Mesenchymal stem cell (in vitro differentiated cells and primary cell): ENCODE data around the gene CACNA1C.

Experiments
- DNase-seq: peaks from one replicate; pipeline ENCODE4 v3.0.0-alpha.2; 2013
- H2AFZ ChIP-seq: one replicate; pipeline ENCODE4 v1.6.1; 2013; ENCODE audit warnings: low read depth, mild to moderate bottlenecking, control low read depth, inconsistent platforms, low read length, moderate library complexity
- H2AK5ac ChIP-seq: 2 replicates; pipeline ENCODE4 v1.6.1; 2013; ENCODE audit warnings: low read length, moderate library complexity, mild to moderate bottlenecking, inconsistent platforms; ENCODE audit not compliant: severe bottlenecking
- H2BK120ac ChIP-seq: one replicate; pipeline ENCODE4 v1.6.1; 2013; ENCODE audit warnings: low read depth, mild to moderate bottlenecking, inconsistent platforms, low read length, moderate library complexity
- H2BK12ac ChIP-seq, 2 experiments: one replicate each; pipeline ENCODE4 v1.6.1; 2013; ENCODE audit warnings: inconsistent platforms in 2 of 2, low read length in 2 of 2, mild to moderate bottlenecking in 2 of 2, moderate library complexity in 2 of 2, control low read depth in 1 of 2
- H2BK15ac ChIP-seq: one replicate; pipeline ENCODE4 v1.6.1; 2013; ENCODE audit warnings: mild to moderate bottlenecking, low read depth, inconsistent platforms; ENCODE audit not compliant: poor library complexity, severe bottlenecking
- H2BK5ac ChIP-seq: 2 replicates; pipeline ENCODE4 v1.6.1; 2013; ENCODE audit warnings: low read depth, mild to moderate bottlenecking, low read length, control low read depth, inconsistent platforms; ENCODE audit not compliant: poor library complexity, severe bottlenecking
- H3K14ac ChIP-seq, 2 experiments: one replicate each; pipeline ENCODE4 v1.6.1; 2013; ENCODE audit warnings: inconsistent platforms in 2 of 2, low read length in 2 of 2, control low read depth in 1 of 2, mild to moderate bottlenecking in 1 of 2, moderate library complexity in 1 of 2
- H3K18ac ChIP-seq, 2 experiments: one replicate each; pipeline ENCODE4 v1.6.1; 2013; ENCODE audit warnings: inconsistent platforms in 2 of 2, low read length in 2 of 2, control low read depth in 1 of 2, low read depth in 1 of 2, mild to moderate bottlenecking in 1 of 2
- H3K23ac ChIP-seq, 2 experiments: one replicate each; pipeline ENCODE4 v1.6.1; 2013; ENCODE audit warnings: inconsistent platforms in 2 of 2, low read length in 2 of 2, mild to moderate bottlenecking in 2 of 2, moderate library complexity in 2 of 2, control low read depth in 1 of 2
- H3K27ac ChIP-seq: 2 replicates; pipeline ENCODE4 v1.5.1; 2013; ENCODE audit warnings: mild to moderate bottlenecking, moderate library complexity, low read length, control low read depth, inconsistent platforms; ENCODE audit not compliant: poor library complexity, severe bottlenecking
- H3K27me3 ChIP-seq, 2 experiments: 2 replicates each; pipeline versions ENCODE4 v1.6.1 to v1.7.0; 2013; ENCODE audit warnings: low read length in 2 of 2, mild to moderate bottlenecking in 2 of 2, moderate library complexity in 2 of 2, control low read depth in 1 of 2, inconsistent platforms in 1 of 2; ENCODE audit not compliant: control insufficient read depth in 1 of 2, insufficient read depth in 1 of 2
- H3K36me3 ChIP-seq, 2 experiments: 2 replicates each; pipeline versions ENCODE4 v1.6.1 to v1.7.0; 2013; ENCODE audit warnings: low read length in 2 of 2, control low read depth in 1 of 2, inconsistent platforms in 1 of 2, low read depth in 1 of 2, mild to moderate bottlenecking in 1 of 2; ENCODE audit not compliant: insufficient read depth in 2 of 2, control insufficient read depth in 1 of 2
- H3K4ac ChIP-seq, 2 experiments: one replicate each; pipeline ENCODE4 v1.6.1; 2013; ENCODE audit warnings: inconsistent platforms in 2 of 2, low read length in 2 of 2, mild to moderate bottlenecking in 2 of 2, moderate library complexity in 2 of 2, control low read depth in 1 of 2, low read depth in 1 of 2
- H3K4me1 ChIP-seq: 2 replicates; pipeline ENCODE4 v1.6.1; 2013; ENCODE audit warnings: low read depth, low read length, control low read depth; ENCODE audit not compliant: control insufficient read depth, insufficient read depth
- H3K4me2 ChIP-seq: 2 replicates; pipeline ENCODE4 v1.6.1; 2013; ENCODE audit warnings: low read length, mild to moderate bottlenecking, inconsistent platforms; ENCODE audit not compliant: poor library complexity, severe bottlenecking
- H3K4me3 ChIP-seq, 2 experiments: 2 replicates each; pipeline versions ENCODE4 v1.5.1 to v1.7.0; 2013; ENCODE audit warnings: low read length in 2 of 2, mild to moderate bottlenecking in 2 of 2, control low read depth in 1 of 2, low read depth in 1 of 2; ENCODE audit not compliant: insufficient read depth in 1 of 2
- H3K79me1 ChIP-seq: replicated peaks from 2 replicates; pipeline ENCODE4 v1.6.1; 2013; ENCODE audit warnings: mild to moderate bottlenecking, control low read depth, low read length, inconsistent platforms; ENCODE audit not compliant: poor library complexity, severe bottlenecking
- H3K9ac ChIP-seq: 2 replicates; pipeline ENCODE4 v1.7.0; 2013; ENCODE audit warnings: mild to moderate bottlenecking, low read length, moderate library complexity
- H3K9me3 ChIP-seq: 2 replicates; pipeline ENCODE4 v1.7.0; 2013; ENCODE audit warnings: mild to moderate bottlenecking, low read length; ENCODE audit not compliant: control insufficient read depth
- H4K8ac ChIP-seq: one replicate; pipeline ENCODE4 v1.6.1; 2013; ENCODE audit warnings: inconsistent platforms, mild to moderate bottlenecking, low read length, moderate library complexity
- H4K91ac ChIP-seq: one replicate; pipeline ENCODE4 v1.6.1; 2013; ENCODE audit warnings: mild to moderate bottlenecking, low read length, inconsistent platforms
- WGBS: methylation state at CpG from one replicate; pipeline ENCODE4 v1.1.7; 2013; ENCODE audit warnings: mixed read lengths; 5-methylcytosine and 5-hydroxymethylcytosine counted together

CACNA1C gene

DNA sequence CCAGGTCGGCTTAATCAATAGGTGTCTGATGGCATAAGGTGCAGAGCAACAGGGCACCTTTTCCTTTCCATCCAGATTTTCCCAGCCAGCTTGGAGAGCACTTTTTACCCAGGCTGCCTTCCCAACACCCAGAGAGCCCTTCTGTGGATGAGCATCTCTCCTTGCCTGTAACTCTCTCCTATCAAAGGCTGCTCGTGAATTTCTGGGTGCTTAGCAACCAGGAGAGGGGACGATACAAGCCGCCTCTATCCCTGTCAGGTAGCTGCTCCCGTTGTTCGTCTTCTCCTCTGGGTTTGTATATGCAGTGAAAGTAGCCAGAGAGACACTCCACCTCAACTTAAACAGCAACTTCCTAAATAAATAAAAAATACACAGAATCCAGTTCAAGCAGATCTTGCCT lies 124.2 kb downstream of the CACNA1C start:
- Histone ChIP-seq H3K18ac (no peak overlapping the region), H3K9me3 (no peaks in the 10 kb centered on the region), H2BK5ac (no peak overlapping the region), H2BK12ac (peak overlapping the region in 1 of 2 experiments; percentile 67), H4K91ac (peak overlapping the region; percentile 55), H3K27me3 (peaks cover 0 to 21% of the 10 kb centered on the region in 2 experiments), H3K9ac (no peak overlapping the region), H3K14ac (no peak overlapping the region), H3K4me3 (no peak overlapping the region), H2AFZ (no peak overlapping the region), H4K8ac (peak overlapping the region; percentile 55), H3K23ac (no peak overlapping the region), H2BK15ac (no peak overlapping the region), H3K36me3 (no peaks in the 10 kb centered on the region), H3K79me1 (no peaks in the 10 kb centered on the region), H2BK120ac (no peak overlapping the region), H3K4me1 (peaks cover 2% of the 10 kb centered on the region), H3K4ac (no peak overlapping the region), H3K27ac (no peak overlapping the region), H2AK5ac (no peak overlapping the region), H3K4me2 (no peak overlapping the region)
- WGBS: 98% methylated on average over 6 of the region's 6 CpGs
- no peak for DNase-seq

DNA sequence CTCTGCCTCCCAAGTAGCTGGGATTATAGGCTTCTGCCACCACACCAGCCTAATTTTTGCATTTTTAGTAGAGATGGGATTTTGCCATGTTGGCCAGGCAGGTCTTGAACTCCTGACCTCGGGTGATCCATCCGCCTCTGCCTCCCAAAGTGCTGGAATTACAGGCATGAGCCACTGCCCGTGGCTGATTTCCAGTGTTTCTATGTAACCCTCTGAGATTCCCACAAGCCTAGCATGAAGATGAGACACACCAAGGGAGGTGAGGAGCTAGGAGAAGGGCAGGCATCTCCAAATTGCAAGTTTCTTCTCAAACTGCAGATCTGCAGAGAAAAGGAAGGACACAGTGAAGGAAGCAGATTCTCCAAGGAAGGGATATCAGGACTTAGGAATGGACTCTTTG lies 125.0 kb downstream of the CACNA1C start:
- H3K18ac ChIP-seq: no peak overlapping the region
- H3K14ac ChIP-seq: no peak overlapping the region
- H3K4me2 ChIP-seq: no peak overlapping the region
- peak overlapping the region in 1 of 2 experiments; percentile 28 for H2BK12ac ChIP-seq
- no peaks in the 10 kb centered on the region for H3K9me3 ChIP-seq
- H2BK5ac ChIP-seq: no peak overlapping the region
- H3K27ac ChIP-seq: no peak overlapping the region
- no peak for DNase-seq
- H3K36me3 ChIP-seq: no peaks in the 10 kb centered on the region
- H2AK5ac ChIP-seq: no peak overlapping the region
- H3K9ac ChIP-seq: no peak overlapping the region
- H2BK15ac ChIP-seq: no peak overlapping the region
- H2AFZ ChIP-seq: no peak overlapping the region
- H3K79me1 ChIP-seq: no peaks in the 10 kb centered on the region
- peaks cover 2% of the 10 kb centered on the region for H3K4me1 ChIP-seq
- 93% methylated on average over 3 of the region's 3 CpGs for WGBS
- no peak overlapping the region for H3K4me3 ChIP-seq
- H4K91ac ChIP-seq: no peak overlapping the region
- H4K8ac ChIP-seq: no peak overlapping the region
- H2BK120ac ChIP-seq: no peak overlapping the region
- no peak overlapping the region for H3K4ac ChIP-seq
- H3K27me3 ChIP-seq: peaks cover 0 to 19% of the 10 kb centered on the region in 2 experiments
- H3K23ac ChIP-seq: no peak overlapping the region

DNA sequence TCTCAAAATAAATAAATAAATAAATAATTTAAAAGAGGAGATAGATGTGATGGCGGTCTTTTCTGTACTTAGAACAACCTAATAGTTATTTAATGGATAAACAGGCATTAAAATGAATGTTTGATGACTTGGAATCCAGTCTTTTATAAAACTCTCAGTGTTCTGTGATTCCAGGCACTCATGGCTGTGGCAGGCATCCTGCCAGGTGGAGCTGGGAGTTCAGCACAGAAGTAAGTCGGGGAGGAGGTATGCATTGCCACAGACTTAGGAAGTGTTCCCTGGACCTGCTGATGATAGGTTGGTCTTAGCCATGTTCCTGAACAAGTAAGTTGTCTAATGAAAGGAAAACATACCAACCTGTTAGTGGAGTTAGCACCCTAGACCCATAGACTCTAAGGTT lies 126.3 kb downstream of the CACNA1C start:
- peak overlapping the region in 1 of 2 experiments; percentile 74 for H2BK12ac ChIP-seq
- no peak overlapping the region for H3K23ac ChIP-seq
- H3K4me1 ChIP-seq: peaks cover 2% of the 10 kb centered on the region
- H3K4ac ChIP-seq: no peak overlapping the region
- no peak for DNase-seq
- H3K36me3 ChIP-seq: no peaks in the 10 kb centered on the region
- H4K8ac ChIP-seq: no peak overlapping the region
- H4K91ac ChIP-seq: no peak overlapping the region
- H2AK5ac ChIP-seq: no peak overlapping the region
- H2AFZ ChIP-seq: no peak overlapping the region
- no peaks in the 10 kb centered on the region for H3K79me1 ChIP-seq
- no peak overlapping the region for H3K14ac ChIP-seq
- no peak overlapping the region for H2BK120ac ChIP-seq
- WGBS: 100% methylated on average over 1 of the region's 2 CpGs
- H3K4me2 ChIP-seq: no peak overlapping the region
- H3K18ac ChIP-seq: peak overlapping the region in 1 of 2 experiments; percentile 79
- H3K27ac ChIP-seq: no peak overlapping the region
- peaks cover 0 to 11% of the 10 kb centered on the region in 2 experiments for H3K27me3 ChIP-seq
- H3K4me3 ChIP-seq: no peak overlapping the region
- H2BK15ac ChIP-seq: no peak overlapping the region
- H2BK5ac ChIP-seq: no peak overlapping the region
- H3K9ac ChIP-seq: no peak overlapping the region
- no peaks in the 10 kb centered on the region for H3K9me3 ChIP-seq

DNA sequence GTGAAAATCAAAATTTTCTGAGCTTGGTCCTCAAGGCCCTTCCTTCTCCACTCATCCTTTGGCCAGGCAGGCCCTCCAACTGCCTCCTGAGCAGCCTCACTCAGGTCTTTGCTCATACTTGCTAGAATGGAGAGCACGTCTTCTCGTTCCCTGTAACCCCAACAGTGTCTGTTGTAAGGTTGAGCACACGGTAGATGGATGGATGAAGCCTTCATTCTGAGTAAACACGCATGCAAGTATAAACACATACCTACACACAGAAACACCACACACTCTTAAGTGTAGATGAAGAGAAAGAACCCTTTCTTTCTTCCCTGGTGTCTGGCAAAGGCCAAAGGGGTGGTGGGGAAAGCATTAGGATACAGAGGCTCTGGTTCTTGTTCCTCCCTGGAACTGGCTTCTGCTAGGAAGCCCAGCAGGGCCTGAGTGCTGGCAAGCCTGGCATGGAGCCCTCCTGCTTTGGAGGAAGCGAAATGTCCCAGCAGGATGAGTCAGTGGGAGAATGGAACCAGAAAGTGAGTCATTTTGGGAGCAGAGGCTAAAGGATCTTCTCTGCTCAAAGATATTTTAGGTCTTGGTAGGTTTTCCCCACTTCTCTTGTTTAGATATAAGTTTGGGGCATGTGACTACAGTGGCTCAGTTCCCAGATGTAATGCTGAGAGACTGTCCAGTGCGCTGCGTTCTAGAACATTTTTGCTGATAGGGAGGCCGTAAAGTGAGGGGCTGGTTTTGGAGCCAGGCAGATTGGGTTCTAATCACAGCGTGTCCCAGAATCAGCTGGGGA lies 127.4 kb downstream of the CACNA1C start:
- H2AFZ ChIP-seq: no peak overlapping the region
- peak overlapping the region; percentile 12 for H2BK120ac ChIP-seq
- H3K4ac ChIP-seq: peak overlapping the region; percentile 2 to 10
- no peak overlapping the region for H3K14ac ChIP-seq
- H3K4me1 ChIP-seq: peaks cover 2% of the 10 kb centered on the region
- no peaks in the 10 kb centered on the region for H3K36me3 ChIP-seq
- H4K8ac ChIP-seq: peak overlapping the region; percentile 21
- no peaks in the 10 kb centered on the region for H3K9me3 ChIP-seq
- peak overlapping the region; percentile 79 to 82 for H3K18ac ChIP-seq
- peak overlapping the region; percentile 9 to 12 for H2BK12ac ChIP-seq
- H3K79me1 ChIP-seq: no peaks in the 10 kb centered on the region
- H3K9ac ChIP-seq: peak overlapping the region; percentile 51
- DNase-seq: peak; percentile 97
- no peak overlapping the region for H3K4me2 ChIP-seq
- peak overlapping the region; percentile 14 for H4K91ac ChIP-seq
- H3K4me3 ChIP-seq: peak overlapping the region in 1 of 2 experiments; percentile 13
- H3K27ac ChIP-seq: no peak overlapping the region
- WGBS: 33% methylated on average over 8 of the region's 9 CpGs
- peak overlapping the region; percentile 29 for H2BK15ac ChIP-seq
- H3K27me3 ChIP-seq: peaks cover 0 to 11% of the 10 kb centered on the region in 2 experiments
- no peak overlapping the region for H3K23ac ChIP-seq
- no peak overlapping the region for H2BK5ac ChIP-seq
- no peak overlapping the region for H2AK5ac ChIP-seq
